NCI-H748 (cell line): Measurements from ENCODE around the gene ENTPD6.

ENCODE experiments used
- DNase-seq: peaks from one replicate; lab custom pipeline; 2025; ENCODE audit not compliant: unreplicated experiment; lab: John Stamatoyannopoulos, UW

Gene ENTPD6

DNA sequence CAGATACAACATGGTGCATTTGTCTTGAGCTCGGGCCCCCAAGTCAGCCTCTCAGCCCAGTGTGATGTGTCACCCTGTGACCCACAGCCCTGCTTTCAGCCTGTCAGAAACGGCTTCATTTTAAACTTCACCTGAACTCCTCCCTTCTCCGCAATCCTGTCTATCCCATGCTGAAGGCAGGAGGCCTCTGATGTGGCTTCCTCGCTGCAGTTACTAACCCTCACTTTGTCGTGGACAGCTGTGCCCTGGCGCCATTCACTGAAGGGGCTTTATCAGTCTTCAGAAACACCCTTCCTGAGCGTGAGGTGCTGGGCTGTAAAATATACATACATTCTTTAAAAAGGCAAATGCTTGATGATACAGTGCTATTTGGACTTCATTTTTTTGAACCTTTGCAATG, 7.9 kb upstream of the ENTPD6 start:
- DNase-seq = no peak

DNA sequence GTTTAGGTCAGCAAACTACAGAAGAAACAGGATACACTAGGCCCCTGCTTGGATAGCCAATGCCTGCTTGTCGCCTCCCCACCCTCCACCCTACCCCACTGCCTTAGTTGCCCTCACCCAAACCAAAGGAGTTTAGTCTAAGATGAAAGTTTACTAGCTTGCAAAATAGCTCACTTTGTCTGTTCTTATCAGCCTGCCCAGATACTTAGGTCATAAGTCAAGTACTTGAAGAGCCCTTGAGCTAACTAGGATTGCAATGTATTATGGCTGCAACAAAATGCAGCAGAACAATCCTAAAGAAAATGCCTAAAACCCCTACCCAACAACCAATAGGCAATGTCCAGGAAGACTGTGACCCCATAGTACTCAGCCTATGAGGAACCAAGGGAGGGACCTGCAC, 7.3 kb upstream of the ENTPD6 start:
- DNase-seq = no peak

DNA sequence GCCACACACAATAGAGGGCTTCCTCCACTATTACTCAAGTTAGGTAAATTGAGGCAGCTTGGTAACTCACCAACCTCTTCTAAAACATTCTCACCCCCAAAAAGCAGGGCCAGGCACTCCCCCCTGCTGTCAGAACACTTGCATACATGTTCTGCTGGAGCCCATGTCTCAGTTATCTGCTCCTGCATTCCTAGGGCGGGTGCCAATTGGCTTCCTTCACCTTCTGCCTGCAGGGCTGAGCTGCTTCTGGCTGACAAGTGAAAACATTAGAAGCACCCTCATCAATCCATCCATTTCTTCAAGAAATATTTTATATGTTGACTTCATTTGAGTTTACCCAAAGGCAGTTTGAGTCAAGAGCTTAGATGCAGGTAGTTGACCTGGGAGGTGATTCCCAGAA, 4.5 kb upstream of the ENTPD6 start:
- DNase-seq = no peak

DNA sequence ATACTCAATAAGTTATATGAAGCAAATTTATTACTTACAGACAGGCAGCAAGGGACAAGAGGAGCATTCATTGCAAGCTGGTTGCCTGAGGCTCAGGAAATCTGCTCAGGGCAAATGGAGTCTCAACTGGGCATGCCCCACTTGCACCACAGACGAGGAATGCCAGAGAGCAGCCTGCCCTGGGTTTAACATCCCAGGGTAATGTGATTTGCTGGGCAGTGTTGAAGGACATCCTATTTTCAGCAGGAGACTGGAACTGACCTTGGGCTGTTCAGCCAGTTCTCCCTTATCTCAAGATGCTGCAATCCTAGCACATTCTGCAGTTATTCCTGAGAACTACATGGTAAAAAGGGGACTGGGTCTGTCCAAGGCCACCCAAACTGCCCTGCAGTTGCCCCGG, 3.8 kb upstream of the ENTPD6 start:
- no peak for DNase-seq

DNA sequence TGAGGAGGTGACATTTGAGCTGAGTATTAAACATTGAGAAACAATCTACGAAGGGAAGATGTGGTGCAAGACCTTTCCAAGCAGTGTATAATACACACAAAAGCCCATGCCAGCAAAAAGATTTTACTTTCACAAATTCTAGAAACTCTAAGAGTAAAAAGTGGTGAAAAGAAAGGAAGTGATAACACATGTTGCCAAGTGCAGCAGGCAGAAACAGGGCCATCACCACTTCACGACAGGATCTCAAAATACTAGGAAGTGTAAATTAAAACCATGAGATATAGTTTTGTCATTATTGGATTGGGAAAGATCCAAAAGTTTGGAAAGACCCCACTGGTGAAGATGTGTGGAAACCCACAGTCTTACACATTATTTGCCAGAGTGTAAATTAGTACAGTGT, 1.7 kb upstream of the ENTPD6 start:
- DNase-seq = no peak

DNA sequence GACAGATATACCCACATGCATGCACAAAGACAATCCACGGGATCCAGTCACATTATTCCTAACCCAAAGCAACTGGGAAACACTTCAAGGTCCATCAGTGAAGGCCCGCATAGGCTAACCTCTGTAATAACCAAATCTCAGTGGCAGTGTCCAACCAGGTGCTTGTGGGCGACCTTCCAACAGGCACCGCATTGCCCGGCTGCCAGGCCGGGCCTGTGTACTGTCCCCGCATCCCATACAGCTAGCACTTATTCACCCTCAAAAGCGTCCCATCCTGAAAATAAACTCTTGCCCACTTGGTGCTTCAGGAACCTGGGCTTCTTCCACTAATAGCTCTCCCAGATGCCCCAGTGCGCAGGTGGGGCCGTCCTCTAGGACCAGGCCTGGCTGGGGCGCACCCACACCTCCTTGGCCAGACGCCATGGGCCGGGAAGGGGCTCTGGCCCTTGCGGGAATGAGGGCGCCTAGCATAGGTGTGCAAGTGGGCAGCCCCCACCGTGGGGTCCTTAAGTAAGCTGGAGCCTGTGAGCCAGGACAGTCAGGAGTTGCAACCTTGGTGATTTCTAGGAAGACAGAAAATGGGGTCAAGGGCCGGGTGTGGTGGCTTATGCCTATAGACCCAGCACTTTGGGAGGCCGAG, 1.1 kb upstream of the ENTPD6 start:
- no peak for DNase-seq

DNA sequence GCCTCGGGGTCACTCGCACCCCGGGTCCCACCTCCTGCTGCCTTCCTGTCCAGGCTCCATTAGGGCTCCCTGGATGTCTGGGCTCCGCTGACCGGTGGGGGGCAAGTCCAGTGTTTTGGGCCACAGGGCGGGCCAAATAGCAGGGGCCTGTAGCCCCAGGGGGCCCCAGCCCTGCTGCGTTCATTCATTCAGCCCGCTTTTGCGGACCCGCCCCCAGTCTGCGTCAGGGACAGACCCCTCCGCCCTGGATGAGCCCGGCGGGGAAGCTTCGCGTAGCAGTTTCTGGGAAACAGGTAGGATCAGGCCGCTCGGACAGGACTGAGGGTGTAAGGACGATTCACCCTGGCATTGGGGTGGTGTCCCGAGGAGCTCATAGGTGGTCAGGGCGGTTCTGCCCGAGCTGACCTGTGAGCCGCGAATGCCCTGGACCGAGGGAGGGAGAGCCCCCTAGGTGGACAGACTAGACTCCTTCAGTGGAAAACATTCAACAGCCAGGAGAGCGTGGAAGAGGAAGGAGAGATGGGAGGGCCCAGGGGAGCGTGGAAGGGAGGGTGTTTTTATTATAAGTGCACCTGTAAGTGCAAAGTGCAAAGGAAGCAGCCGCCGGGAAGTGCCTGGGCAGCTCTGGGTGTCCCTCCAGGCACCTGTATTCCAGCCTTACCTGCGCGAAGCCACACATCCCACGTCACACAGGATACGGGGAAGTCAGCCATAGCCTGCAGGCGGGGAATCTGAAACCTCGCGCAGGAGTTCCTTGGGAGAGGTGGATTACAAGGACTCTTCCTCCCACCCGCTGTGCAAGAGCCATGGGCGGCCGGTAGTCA, 662 bp downstream of the ENTPD6 start:
- DNase-seq = peak; percentile 80

DNA sequence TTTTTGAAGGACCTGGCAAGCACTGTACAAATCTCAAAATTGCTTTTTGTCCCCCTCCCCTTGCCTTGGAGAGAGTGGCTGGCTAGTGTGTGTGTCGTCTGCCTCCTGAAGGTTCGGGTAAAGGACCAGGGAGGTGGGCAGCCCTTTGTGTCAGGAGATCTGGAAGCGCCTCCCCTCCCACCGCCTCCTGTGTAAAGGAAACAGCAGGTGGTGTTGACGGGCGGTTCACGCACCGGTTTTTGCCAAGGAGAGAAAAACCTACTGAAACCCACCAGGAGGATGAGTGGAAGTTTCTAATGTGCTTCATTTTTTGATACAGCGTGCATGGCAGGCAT, 1.2 kb downstream of the ENTPD6 start:
- DNase-seq = peak; percentile 77

DNA sequence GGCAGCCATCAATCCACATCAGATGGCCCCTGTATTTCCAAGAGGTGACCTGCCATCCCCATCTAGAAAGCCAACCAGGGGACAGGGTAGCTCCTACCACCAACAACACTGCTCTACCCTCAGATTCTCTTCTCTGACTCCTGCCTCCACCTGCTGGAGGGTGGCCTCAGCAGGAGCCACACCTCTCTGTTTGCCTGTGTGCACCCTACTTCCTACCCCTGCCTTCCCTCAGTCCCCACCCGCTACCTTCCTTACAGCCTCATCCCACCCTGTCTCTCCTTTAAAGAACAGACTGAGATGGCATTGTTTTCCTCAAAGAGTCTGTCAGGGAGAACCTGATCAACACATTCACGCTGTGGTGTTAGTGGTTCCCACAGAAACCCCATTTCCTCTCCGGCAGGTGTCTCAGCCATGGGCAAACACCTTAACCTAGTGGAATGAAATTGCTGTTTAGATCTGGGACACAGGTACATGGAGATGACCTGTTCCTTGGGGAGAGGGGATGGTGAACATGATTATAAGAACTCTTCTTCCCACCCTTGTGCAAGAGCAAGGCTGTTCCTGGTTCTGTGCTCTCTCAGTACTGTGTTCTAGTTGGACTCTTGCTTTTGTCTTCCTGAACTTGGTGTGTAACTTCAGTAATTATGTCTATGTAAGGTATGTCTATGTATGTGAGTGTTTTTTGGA, 1.8 kb downstream of the ENTPD6 start:
- DNase-seq = peak; percentile 42

DNA sequence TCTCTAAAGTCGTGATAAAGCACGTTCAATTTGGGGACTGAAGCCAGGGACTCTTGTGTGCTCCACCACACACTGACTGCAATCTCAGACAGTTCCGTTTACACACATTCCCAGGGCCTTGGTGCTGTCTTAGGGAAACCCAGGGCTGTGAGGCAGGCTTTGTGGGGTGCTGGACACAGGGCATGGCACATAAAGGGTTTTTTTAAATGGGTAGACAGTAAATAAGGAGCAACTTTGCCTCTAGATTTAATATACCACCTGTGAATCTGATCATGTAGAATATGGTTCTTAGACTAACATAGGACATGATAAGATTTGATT, 2.3 kb downstream of the ENTPD6 start:
- no peak for DNase-seq

DNA sequence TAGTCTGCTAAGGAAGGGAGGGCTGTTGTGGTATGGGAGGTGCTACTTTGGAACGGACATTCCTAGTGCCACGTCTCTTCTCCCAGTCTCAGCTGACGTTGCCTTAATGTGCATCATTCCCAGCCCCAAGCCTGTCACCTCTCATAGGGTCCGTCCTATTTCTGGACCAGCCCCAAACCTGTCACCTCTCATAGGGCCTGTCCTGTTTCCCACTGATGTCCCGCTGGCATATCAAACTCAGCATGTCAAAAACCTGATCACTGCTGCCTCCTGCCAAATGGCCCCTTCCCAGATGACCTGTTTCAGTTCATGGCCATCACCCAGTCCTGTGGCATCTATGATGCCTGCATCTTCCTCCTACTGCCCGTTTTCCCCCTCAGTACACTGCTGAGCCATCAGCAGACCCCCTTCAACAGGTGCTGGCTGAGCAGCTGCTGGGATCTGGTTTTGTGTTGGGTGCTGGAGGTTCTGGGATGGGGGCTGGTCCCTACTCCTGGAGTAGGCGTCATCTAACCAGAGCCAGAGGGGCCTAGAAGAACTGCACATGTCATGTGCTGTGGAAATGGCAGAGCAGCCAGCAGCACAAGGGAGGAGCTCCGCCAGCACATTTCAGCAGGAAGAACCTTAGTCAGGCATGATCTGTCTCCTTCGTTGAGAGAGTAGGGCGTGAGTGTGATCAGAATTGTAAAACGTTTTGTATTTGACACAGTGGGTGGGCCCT, 3.3 kb downstream of the ENTPD6 start:
- DNase-seq = no peak

DNA sequence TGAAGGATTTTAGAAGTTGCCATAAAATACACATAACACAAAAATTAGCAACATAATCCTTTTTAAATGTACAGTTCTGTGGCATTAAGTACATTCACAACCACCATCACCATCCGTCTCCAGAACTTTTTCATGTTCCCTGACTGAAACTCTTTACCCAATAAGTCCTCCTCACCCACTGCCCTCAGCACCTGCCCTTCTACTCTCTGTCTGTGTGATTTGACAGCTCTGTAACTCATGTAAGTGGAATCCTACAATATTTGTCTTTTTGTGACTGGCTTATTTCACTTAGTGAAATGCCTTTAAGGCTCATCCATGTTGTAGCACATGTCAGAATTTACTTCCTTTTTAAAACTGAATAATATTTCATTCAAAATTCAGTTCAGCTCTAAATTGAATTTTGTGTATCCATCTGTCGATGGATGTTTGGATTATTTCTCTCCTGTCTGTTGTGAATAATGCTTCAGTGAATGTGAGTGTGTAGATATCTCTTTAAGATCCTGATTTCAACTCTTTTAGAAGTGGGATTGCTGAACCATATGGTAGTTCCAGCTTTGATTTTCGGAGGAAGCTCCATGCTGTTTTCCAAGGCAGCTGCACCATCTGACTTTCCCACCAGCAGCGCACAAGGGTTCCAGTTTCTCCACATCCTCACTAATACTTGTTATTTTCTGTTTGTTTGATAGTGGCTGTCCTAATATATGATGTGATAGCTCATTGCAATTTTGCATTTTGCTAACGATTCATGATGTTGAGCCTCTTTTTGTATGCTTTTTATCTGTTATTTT, 4.2 kb downstream of the ENTPD6 start:
- no peak for DNase-seq

DNA sequence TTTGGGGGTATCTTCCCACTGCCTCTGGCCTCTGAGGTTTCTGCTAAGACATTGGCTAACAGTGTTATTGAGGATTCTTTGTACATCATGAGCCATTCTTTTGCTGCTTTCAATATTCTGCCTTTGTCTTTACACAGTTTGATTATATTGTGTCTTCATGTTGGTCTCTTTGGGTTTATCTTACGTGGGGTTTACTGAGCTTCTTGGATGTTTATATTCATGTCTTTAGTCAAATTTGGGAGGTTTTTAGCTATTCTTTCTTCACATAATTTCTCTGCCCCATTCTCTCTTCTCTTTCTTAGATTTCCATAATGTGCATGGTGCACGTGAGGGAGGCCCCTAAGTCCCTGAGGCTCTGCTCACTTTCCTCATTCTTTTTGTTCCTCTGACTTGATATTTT, 7.6 kb downstream of the ENTPD6 start:
- DNase-seq = no peak

DNA sequence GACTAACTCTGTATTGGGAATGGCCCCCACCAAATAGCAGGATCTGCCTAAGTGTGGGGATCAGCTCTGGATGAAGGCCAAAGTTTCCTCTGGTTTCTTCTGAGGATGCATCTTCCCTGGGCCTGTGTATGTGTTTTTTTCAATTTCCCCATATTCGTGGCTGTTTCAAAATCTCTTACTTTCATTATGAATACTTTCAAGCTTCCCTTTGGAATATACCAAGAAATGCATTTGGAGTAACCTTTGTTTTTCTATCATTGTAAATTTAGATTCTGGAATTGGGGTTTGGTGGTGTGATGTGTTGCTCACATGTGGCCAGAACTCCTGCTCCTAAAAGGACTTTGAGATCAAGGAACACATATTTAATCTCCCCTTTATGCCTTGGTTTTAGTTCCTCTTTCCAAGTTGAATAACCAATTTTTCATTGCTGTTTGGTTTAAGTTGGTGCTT, 8.4 kb downstream of the ENTPD6 start:
- no peak for DNase-seq

DNA sequence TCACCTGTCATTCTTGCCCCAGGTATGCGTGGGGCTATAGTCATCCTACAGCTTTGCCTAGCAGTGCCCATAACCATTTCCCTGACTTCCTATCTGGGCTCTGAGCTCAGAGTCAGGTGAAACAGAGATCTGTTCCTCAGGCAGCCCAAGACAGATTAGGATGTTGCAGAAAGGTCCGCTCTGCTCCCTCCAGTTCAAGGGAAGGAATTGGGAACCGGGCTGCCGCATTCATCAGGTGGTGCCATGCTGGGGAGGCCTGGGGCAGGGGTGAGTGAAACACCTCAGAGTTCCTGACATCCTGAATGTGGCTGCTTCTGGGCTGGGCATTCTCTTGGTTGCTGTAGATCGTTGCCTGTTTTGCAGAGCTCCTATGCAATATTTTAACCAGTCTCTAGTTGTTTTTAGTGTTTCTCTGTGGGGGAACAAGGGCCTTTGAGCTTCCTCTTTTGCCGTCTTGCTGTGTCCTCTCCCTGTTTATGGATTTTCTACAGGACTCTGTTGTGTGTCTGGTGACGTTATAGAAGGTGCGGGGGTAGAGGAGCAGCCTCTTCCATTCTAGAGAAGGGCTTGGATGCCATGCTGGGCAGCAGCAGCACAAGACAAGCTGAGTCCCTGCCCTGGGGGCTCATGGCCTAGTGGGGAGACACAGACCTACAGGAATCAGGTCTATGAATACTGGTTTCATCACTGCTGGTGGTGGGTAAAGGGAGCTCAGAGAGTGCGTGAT, 9.2 kb downstream of the ENTPD6 start:
- no peak for DNase-seq

DNA sequence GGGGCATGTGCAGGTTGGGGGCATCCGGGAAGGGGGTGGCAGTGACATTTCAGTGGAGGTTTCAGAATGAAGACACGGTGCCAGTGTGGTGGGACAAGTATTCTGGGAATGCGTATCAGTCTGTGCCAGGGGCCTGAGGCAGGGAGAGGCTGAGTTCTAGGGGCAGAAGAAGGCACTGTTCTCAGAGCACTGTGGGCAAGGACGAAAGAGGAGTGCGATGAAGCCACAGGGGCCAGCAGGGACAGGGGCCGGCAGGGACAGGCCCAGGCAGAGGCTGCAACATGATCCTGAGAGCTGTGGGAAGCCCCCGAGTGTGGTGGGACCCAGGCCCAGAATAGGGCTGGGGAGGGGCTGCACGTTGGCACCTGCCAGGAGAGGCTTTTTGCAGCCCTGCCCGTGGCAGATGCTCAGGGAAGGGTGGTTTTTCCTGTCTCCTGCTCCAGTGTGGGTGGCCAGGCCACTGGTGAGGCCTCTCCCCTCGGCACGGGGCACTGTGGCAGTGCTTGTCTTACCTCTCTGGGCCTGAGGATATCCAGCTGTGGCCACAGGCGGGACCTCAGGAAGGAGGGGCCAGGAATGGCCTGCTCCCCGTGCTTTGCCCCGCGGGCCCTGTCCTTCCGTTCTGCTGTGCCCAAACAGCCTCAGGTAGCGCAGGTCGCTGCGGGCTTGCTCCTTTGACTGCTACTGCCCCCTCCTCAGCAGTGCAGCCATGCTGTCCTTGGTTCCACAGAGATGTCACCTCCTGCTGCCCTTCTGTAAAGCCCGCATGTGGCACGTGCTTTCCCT, 10.0 kb downstream of the ENTPD6 start:
- DNase-seq = no peak

DNA sequence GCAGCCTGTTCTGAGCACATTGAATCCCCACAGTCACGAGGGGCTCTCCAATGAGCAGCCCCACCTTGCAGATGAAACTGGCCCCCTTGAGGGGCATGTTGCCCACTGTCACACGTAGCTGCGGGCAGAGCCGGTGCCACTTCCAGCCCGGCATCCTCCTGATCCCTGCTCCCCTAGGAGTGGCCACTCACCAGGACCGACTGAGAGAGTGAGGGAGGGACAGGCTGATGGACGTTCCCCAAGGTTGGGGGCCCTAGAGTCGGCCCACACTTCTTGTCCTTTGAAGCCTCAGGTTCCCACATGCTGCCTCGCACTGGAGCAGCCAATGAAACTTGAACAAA, 10.5 kb downstream of the ENTPD6 start:
- no peak for DNase-seq

DNA sequence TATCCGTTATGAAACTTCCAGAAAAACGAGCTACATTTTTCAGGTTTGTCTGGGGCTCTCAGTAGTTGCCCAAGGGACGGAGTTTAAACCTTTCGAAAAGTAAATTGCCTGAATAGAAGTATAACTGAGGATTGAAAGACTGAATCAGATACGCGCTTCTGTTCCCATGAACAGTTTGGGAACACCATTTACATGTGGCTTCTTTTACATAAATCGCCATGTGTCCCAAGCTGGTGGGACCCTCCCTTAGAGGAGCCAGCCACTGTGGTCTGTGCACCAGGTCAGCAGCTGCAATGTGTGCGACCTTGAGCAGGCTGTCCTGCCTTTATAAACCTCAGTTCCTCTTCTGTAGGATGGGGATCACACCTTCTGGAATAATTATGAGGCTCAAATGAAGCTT, 11.0 kb downstream of the ENTPD6 start:
- no peak for DNase-seq

DNA sequence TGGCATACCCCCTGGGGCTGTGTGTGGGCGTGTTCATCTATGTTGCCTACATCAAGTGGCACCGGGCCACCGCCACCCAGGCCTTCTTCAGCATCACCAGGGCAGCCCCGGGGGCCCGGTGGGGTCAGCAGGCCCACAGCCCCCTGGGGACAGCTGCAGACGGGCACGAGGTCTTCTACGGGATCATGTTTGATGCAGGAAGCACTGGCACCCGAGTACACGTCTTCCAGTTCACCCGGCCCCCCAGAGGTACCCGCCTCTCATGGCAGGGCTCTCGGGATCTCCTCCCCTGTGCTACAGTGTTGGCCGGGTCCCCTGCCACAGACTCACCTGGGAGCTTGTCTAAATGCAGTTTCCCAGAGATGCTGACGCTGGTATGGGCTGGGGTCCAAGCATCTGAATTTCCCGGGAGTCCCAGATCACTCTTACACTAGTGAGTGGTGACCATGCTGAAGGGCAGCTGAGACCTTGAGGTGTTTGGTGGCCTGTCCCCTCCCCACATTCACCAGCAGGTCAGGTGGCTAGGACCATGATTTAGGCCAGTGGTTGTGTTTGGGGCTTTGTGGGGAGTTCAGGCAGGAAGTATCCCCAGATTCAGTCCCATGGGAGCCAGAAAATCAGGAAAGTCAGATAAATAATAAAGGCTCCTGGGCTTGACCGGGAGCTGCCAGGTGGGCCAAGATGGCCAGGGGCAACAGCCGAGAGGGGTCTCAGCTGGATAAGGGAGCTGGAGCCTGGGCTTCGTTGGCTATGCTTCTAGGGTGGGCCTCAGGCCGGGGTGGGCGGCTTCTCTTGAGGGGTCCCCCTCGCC, 11.8 kb downstream of the ENTPD6 start:
- DNase-seq = no peak
